ENCODE results near the gene MAD2L1BP.

MAD2L1BP gene

DNA sequence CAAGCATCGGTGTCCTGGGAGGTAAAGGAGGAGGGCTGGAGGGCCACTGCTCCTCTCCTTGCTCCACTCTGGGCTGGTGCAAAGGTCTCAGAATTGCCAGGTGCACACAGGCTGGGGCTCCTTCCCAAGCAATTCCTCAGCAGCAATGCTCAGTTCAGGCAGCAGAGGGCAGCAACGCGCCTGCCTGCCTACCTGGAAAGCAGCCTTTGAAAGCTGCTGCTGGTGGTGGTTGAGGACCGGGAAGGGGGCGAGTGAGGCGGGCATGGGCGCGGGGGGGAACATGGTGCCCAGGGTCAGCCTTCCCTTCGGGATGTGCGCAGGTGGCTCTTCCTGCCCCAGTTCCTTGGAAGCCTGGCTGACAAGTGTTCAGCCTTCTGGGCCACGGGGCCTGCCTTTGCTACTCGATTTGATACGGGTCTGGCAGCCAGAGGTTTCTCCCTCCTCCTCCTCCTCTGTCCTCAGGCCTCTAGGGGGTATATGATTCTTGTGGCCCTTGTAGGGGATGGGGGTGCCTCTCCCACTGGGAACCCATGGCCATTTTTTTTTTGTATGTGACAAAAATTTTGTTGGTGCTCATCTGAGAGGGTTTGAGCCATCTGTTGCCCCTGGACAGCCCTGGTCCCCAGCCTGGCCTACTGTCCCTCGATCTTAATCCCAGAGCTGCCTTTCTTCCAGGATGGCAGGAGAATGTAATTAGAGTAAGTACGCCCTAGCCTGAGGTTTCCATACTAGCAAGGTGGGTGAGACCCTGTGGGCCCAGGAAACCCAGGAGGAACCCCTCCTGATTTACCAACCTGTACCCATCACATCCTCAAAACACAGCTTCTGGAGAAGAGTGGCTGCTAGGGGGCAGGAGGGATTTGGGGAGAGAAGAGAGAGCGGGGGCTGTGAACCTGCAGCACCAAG, 31.9 kb downstream of the MAD2L1BP start:
- DNase-seq: peak; percentile 77

DNA sequence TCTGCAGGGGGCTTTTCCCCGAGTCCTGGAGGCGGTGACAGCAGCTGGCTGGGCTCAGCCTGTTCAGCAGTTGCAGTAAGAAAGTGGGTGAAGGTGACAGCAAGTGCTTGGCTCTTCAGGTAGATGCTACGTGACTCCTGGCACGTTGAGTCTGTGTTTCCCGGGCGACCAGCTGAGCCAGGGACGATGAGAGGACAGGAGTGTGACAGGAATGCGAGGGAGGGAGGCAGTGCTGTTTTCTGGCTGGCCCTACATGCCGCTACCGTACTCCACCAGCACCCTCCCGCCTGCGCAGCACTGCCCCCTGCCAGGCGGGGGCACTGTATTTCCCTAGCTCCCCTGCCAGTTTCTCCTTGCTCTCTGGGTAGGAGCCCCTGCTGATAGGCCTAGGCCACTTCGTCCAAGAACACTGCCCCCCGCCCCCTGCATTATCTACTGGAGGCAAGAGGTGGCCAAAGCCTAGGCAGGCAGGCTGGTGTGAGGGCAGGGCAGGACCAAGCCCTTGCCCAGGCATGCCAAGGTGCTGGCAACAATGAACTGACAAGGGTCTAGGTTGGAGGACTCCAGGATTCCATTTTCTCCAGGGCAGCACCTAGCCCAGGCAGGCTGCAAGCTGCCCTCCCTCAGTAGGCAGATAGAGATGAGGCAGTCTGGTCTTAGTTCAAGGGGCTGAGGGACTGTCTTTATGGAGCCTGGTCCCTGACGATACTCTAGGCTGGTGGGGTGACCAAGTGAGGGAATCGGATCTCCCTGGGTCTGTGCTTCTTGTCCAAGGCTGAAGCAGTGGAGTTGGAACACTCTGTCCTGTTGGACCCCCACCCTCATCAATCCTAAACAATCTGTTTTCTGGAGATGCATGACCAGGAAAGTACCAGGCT, 32.8 kb downstream of the MAD2L1BP start:
- DNase-seq: peak; percentile 33

DNA sequence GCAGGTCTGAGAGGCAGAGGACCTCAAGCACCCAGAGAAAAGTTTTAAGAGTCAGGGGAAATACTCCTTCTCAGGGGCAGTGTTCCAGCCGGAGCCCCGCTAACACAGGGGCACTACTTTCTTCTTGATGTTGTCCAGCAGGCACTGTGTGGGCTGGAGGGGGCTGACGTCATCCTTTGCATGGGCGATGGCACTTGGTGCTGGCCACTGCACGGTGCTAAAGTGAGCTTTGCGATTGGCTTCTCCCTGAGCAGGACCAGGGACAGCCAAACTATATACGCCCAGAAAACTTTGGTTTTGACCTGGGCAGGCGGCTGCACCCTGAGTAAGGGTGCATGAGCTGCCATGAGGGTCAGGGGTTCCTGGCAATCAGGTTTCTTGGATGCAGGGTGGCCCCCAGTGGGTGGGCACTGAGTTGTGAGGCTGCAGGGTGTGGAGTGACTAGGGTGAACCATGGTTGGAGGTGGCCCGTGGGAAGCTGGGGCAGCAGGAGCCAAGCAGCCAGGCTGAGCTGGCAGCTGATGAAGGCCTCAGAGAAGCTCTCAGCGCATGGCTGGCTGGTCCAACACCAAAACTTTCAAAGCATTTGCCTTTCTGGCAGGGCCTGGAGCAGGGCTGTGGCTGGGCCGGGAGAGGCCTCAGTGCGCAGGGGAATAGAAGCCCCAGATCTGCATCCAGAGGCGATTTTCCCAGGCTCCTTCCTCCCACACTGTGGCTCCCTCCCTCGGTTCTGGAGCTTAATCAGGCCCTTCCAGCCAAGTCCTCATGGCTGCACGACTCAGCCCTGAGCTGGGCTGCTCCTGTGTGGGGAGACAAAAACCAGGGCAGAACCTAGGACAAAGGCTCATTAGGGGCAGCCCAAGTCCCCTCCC, 33.6 kb downstream of the MAD2L1BP start:
- DNase-seq: no peak

DNA sequence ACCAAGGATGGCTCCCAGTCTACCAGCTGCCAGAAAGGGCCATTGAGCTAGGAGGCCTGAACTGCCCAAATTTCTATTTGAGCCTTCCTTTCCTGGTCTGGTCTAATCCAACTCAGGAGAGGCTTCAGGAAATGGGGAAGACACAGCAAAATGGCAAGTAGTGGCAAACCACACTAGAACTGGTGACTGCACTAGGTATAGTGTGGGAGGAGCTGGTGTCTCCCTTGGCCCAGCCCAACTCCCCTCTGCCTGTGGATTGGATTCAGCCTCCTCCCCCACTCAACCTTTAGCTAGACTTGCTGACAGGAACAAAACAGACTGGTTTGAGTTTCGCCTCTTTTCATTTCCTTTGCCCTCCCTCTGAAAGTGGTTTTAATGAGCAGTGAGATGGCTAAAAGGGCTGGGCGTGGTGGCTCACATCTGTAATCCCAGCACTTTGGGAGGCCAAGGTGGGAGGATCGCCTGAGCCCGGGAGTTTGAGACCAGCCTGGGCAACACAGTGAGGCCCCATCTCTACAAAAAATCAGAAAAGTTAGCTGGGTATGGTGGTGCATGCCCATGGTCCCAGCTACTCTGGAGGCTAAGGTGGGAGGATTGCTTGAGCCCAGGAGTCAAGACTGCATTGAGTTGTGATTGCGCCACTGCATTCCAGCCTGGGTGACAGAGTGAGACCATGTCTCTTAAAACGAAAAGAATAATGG, 34.4 kb downstream of the MAD2L1BP start:
- no peak for DNase-seq

DNA sequence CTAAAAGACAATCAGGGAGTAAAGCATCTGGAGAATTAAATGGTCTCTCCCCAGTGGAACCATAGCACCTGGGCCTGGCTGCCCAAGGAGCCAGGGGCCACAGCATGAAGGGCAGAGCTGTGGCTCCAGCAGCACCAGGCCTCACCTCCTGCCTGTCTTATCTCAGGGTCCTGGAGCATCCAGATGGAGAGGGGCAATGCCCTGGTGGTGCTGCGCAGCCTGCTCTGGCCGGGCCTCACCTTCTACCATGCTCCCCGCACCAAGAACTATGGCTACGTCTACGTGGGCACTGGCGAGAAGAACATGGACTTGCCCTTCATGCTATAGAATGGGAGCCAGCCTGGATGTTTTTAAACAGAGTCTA, 35.0 kb downstream of the MAD2L1BP start:
- no peak for DNase-seq

DNA sequence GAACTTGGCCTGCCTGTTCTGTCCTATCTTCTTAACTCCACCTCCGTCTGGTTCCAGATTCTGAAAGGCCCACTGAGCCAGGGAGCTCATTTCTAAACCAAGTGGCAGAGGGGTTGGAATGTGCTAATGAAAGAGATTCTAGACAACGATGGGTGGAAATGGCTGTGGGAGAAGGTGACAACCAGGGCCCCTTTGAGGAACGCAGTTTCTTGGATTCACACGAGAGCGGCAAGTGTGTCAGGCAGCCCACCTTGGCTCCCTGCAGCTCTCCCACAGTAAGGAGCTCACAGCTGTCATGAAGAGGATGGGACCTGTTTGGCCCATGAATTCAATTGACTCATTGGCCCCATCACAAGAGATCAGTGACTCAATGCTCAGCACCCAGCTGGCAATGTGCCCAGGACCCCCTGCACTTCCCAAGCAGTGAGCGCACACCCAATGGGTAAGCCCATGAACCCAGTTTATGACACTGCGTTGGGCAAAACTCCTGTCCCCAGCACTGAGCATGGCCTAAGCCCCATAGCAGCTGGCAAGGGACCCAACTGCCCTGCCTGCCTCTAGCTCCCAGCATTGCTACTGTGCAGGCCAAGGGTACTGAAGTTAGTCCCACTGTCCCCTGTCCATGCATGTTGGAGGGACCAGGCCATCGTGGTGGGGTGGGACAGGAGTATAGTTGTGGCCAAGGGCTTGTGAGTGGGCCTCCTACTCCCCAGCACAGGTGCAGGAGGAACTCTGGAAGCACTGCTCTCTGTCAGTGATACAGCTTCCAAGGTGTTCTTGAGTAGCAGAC, 35.6 kb downstream of the MAD2L1BP start:
- no peak for DNase-seq

DNA sequence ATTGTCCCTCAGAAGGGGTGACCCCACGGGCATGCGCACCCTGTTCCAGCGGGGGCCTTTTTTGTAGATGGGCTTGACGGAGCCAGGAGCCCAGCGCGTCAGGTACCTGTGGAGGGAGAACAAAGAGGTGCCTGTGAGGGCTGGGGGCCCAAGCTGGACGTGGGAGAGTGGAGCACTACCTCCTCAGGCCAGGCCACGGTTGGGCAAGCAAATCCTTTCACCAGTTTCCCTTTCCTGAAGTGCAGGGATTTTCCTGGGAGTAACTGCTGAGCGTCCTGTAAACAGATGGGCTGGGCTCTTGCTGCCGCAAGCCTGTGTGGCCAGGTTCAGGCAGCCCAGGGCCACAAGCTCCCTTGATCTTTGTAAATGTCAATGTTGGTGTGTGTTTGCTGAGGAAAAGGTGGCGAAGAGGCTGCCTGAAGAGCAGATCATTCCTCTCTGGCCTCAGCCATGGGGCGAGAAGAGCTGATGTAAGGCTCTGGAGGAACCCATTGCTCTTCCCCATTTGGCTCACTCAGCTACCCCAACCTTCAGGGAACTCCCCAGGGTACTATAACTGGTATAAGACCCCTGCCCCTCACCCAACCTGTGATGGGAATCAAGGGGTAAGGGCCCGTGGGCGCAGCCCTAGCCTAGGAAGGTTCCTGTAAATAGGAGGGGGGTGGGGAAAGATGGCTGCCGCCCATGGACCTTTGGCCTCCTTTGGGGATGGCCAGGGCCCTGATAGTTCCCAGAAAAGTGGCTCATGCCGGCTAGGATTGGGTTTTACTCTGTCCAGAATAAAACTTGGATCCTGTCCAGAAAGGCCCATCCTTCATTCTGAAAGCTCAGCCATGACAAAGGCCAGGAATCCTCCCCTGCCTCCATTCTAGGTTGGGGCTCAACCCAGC, 36.4 kb downstream of the MAD2L1BP start:
- no peak for DNase-seq

DNA sequence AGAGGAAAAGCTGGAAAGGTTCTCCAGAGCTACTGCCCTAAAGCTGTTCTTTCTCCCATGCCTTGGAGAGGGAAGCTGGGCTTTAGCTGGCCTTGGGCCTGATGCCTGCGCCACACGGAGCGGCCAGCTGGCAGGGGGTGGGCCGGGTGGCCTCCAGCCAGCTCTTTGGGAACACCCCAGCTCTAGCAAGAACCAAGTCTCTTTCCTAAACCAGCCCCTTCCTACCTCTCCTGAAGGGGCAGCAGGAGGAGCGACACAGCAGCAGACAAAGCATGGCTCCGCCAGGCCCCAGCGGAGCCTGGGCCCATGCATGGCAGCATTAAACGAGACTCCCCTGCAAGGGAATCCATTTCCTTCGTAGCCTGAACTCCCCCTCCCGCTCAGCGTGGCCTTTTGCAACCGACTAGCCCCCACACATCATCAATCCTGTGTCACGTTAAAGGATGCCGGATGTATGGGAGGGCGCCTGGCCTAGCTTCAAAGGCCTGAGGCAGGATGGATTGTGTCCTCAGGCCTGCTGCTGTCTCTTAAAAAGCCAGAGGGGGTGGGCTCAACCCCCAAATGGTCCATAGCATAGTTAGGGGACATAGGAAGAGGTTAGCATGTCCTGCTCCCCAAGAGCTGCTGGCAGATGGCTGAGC, 37.9 kb downstream of the MAD2L1BP start:
- DNase-seq: no peak

DNA sequence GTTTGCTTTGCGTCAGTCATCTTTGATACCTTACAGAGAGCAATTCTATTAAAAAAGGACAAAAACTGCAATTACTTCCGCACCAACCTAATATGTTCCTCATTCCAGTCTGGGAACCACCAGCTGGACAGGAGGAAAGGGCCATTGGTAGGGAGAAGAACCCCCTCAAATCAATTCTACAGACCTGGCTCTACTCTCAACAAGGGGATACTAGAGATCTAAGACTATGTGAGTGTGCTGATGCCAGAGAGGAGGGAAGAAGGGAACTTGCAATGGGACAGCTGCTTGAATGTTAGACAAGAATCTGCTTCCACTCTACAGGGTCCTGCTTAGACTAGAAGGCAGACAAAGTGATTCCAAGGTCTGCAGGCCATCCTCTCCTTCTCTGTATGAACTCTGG, 38.7 kb downstream of the MAD2L1BP start:
- no peak for DNase-seq

DNA sequence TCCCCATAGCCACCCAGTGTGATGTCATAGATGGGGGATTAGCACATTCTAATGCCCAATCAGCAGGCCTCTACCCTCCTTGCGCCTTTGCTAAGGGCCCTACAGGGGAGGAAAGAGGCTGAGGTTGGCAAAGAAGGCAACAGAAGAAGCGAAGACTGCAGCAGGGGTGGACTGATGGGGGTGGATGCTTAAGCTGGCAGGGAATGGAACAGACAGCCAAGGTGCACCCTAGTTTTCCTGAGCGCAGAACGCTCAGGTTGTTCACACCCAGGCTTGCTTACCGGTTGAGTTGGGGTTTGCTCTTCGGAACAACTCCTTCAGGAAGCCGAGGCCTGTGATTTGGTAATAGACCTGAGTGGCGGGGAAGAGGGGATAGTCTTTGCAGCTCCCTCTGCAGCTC, 39.3 kb downstream of the MAD2L1BP start:
- no peak for DNase-seq

DNA sequence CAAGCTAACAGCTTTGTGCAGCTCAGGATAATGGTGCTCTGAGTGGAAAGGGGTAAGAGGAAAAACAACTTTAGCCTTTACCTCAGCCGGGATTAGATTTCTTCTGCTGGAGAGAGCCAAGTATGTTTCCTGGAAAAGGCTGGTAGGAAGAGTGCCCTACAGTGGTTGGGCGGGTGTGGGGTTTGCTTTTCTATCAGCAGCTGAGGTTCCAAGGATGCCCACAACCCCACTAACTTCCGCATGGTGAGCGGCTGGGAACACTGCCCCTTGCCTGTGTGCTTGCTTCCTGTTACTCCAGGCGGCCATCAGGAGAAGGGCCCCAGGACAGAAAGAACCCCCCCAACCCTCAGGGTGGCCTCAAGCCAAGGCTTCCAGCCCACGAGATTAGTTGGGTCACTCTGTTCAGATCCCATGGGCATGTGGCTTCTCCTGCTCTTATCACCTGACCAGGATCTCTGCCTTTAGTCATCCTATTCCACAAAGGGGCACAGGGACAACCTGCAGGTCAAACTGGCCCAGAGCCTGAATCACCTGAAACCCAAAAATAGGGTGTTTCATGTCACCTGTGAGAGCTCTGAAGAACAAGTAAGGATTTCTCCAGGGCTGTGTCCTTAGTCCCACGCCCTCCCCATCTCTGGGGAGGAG, 41.4 kb downstream of the MAD2L1BP start:
- DNase-seq: no peak

DNA sequence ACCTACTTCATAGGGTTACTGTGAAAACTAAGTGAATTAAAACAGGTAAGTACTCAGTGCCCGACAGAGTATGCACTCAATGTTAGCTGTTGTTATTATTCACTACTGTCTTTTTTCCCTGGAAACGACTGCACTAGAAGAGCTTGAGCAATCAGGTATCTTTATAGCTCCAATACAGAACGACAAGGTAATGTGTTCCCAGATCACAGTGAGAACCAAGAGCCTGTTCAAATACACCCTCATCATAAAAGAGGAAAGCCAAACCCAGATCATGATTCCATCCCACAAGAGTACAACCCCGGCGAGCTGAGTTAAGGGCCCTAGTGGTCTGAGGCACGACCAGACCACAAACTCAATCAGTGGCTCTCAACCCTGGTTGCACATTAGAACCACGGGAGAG, 42.1 kb downstream of the MAD2L1BP start:
- DNase-seq: no peak

DNA sequence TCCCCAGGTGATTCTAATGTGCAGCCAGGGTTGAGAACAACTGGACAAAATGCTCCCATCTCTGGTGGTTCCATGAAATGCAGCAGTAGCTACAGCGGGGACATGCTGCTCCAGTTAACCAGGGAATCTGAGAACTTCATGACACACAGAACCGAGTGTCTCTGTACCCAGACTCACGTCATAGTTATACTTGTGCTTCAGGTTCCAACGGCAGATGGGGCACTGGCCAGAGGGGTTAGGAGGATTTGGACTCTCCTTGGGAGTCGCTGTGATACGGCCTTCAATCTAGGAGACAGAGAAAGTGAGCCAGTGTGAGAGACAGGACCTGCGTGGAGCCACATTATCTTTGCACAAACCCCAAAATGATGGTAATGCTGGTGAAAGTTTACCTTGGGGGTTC, 42.7 kb downstream of the MAD2L1BP start:
- no peak for DNase-seq

DNA sequence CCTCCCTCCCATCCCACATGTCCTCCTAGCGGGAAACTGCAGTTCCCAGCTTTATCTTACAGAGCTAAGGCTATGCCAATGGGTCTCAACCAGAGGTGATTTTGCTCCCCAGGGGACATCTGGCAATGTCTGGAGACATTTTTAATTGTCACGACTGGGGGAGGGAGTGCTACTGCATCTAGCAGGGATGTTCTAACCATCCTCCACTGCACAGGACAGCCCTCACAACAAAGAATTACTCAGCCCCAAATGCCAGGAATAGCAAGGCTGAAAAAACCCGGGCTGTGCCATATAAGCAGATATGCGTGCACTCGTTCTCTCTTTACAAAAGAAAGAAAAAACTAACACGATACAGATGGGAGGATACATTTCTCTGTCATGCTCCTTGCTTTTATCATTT, 43.4 kb downstream of the MAD2L1BP start:
- DNase-seq: no peak

DNA sequence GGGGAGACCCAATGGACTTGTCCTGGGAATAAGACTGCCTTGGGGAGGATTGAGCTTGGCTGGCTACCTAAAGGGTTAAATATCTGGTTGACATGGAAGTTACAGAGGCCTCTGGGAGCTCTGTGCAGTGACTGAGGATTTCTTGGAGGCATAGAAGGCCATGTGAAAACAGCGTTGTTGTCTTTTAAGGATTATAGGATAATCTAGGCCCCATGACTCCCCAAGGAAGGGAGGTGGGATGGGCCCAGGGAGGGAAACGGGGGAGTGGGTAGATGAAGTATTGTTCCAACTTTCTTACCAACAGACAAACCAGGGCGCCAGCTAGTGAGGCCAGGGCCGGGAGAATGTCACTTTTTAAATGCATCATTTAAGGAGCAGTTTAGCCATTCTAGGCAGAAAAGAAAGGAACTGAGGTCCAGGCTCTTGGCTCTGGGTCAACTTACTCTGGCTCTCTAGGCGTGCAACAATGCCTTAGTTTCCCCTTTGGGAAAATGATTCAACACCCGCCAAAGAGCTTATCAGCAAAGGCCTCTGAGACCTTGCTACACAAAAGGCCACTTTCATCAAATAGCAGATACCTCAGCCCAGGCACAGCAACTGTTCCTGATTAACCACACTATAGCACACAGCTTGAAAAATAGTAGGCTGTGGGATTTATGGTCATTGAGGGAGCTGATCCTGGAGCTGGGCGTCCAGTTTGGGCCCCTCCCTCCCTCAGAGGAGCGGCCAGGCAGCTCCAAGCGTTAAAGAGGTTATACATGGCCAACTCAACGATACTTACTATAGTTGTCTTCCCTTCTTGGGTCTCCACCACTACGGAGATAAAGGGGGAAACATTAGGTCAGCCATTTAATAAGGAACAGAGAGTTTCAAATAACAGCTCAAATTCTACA, 44.9 kb downstream of the MAD2L1BP start:
- DNase-seq: no peak

DNA sequence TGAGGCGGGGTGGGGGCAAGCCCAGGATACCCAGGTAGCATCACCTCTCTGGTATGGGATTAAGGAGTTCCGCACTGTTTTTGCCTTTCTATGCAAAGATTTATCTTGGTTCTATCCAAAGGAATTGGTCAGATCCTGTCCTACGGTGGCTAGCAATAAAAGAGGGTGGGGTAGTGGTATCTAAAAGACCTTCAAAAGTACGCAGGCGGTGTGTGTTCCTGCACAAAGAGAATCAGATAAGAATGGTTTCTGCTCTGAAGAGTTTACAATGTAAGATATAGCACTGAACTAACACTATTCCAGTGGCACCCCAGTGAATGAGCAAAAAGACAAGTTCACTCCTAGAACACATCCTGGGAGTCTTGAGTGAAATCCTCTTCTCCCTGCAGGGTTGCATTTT, 45.7 kb downstream of the MAD2L1BP start:
- no peak for DNase-seq

DNA sequence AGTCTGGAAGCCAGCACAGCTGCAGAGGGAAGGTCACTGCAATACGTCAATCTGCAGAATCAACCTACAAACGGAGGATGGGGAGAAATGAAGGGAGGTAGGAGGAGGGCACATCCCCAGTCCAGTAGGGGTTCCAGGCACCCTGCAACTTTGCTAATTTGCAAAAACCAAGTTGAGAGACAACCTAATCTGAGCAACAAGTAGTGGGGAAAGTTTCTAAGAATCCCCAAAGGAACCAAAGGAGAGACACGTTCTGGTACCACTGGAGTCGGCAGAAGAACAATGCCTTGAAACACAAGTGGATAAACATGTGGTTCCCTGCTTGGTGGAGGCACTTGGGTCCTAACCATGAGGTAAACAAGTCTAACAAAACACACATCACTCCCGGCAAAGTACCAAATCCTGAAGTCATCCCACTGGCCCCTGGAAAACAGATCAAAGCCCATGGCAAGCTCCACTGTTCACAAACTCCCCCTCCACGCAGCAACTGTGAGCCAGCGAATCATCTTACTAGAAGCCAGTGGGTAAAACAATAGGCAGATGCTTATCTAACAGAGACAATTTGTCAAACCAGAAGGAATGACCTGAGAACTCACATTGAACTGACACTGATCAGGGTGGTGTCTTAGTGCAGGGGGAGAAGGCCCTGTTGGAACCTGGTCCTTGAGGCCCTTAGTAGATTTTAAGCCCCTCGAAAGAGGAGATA, 47.2 kb downstream of the MAD2L1BP start:
- DNase-seq: no peak
